ENCODE results near the gene TESPA1.

GRCh38 chr12:54959291-54960018 is 25.1 kb downstream of the TESPA1 start:
- TF ChIP-seq EZH2 (IDR thresholded peaks at IDR 0.05; ENCODE audit: low read length, missing control alignments) = no peak
- no peak for TF ChIP-seq CTCF (conservative IDR thresholded peaks at IDR 0.05 in 1 of 2, IDR thresholded peaks at IDR 0.05 in 1 of 2; ENCODE audit: low read depth in 1 of 2, low read length in 2 of 2)

All from fibroblast of lung (primary cell).